CD4-positive, CD25-positive, alpha-beta regulatory T cell (primary cell): Measurements from ENCODE around the gene EXOC4. TPM values are rescaled to one million over a fixed set of nuclear protein-coding genes. Genes with fewer than 3 reads are reported as not detected.

Source experiments
- ATAC-seq, 2 donors: fragments of 150-1000 bp; cut with Tn5 transposase; one replicate each; pipeline ENCODE4 v1.10.0; 2021; ENCODE audit warnings: low read depth in 2 of 2, moderate number of reproducible peaks in 2 of 2, moderate library complexity in 1 of 2
- DNase-seq, 3 donors: peaks; one replicate each; pipeline versions ENCODE4 v3.0.0 to v3.0.0-alpha.2; 2012 to 2022; ENCODE audit warnings: mixed read lengths in 1 of 3
- H3K27ac ChIP-seq: one replicate; pipeline ENCODE4 v1.7.0; 2013; ENCODE audit warnings: mild to moderate bottlenecking, low read length; ENCODE audit not compliant: insufficient read depth, poor library complexity, severe bottlenecking
- H3K27me3 ChIP-seq: one replicate; pipeline ENCODE4 v1.7.0; 2013; ENCODE audit warnings: low read length; ENCODE audit not compliant: control insufficient read depth, insufficient read depth
- H3K36me3 ChIP-seq: one replicate; pipeline ENCODE4 v1.7.0; 2013; ENCODE audit warnings: mild to moderate bottlenecking, low read length, moderate library complexity; ENCODE audit not compliant: control insufficient read depth, insufficient read depth
- H3K4me1 ChIP-seq: 2 replicates; pipeline ENCODE4 v1.7.0; 2013; ENCODE audit warnings: mild to moderate bottlenecking, low read length; ENCODE audit not compliant: insufficient read depth, control insufficient read depth, poor library complexity, severe bottlenecking
- H3K4me3 ChIP-seq: one replicate; pipeline ENCODE4 v1.7.0; 2013; ENCODE audit warnings: low read depth, mild to moderate bottlenecking, low read length, moderate library complexity
- H3K9me3 ChIP-seq, 2 experiments: 1 replicate in 1 of 2; 2 replicates in 1 of 2; pipeline ENCODE4 v1.7.0; 2013; ENCODE audit warnings: low read length in 2 of 2, mild to moderate bottlenecking in 1 of 2, moderate library complexity in 1 of 2; ENCODE audit not compliant: control insufficient read depth in 2 of 2
- H3K27ac Mint-ChIP-seq, 3 donors: one replicate each; pipeline ENCODE4 v1.8.0; 2020 to 2022; ENCODE audit warnings: mild to moderate bottlenecking in 3 of 3, mixed read lengths in 3 of 3, moderate library complexity in 2 of 3
- H3K27me3 Mint-ChIP-seq: one replicate; pipeline ENCODE4 v1.8.0; 2022; ENCODE audit warnings: mild to moderate bottlenecking, mixed read lengths
- H3K36me3 Mint-ChIP-seq: one replicate; pipeline ENCODE4 v1.8.0; 2020; ENCODE audit warnings: mixed read lengths
- H3K4me1 Mint-ChIP-seq, 4 donors: one replicate each; pipeline ENCODE4 v1.8.0; 2020 to 2022; ENCODE audit warnings: mixed read lengths in 4 of 4, mild to moderate bottlenecking in 1 of 4
- H3K4me3 Mint-ChIP-seq, 4 donors: one replicate each; pipeline ENCODE4 v1.8.0; 2020 to 2022; ENCODE audit warnings: mild to moderate bottlenecking in 4 of 4, mixed read lengths in 4 of 4, moderate library complexity in 3 of 4
- H3K9me3 Mint-ChIP-seq, 7 donors: one replicate each; pipeline ENCODE4 v1.8.0; 2020 to 2022; ENCODE audit warnings: mixed read lengths in 7 of 7, mild to moderate bottlenecking in 3 of 7, moderate library complexity in 2 of 7
- polyA plus RNA-seq, 4 donors: library from polyadenylated mRNA; unstranded; fragments of 300-500 nt; fragmentation: Illumina TruSeq; gene quantifications; one replicate each; pipeline ENCODE4 v1.2.3, GENCODE V29; 2021
- total RNA-seq: library from RNA; stranded (reverse); gene quantifications from one replicate; pipeline ENCODE4 v1.2.3, GENCODE V29; 2022

The EXOC4 gene
- total and polyA plus RNA-seq, 5 donors from 2014 or later: 39.1 to 118 (median 52.2) TPM

GRCh38 chr7:134084488-134085144 lies 831.7 kb downstream of the EXOC4 start:
- Histone ChIP-seq H3K36me3 (no peaks in the 10 kb centered on the region), H3K9me3 (peaks cover 9 to 10% of the 10 kb centered on the region in 2 experiments), H3K4me3 (no peak overlapping the region), H3K27ac (no peak overlapping the region), H3K27me3 (no peaks in the 10 kb centered on the region), H3K4me1 (no peaks in the 10 kb centered on the region)
- ATAC-seq (no peak), DNase-seq (no peak)
- H3K9me3 Mint-ChIP-seq: peaks cover 0 to 31% (median 14%) of the 10 kb centered on the region in 7 donors
- peaks cover 5% of the 10 kb centered on the region for H3K36me3 Mint-ChIP-seq
- no peak overlapping the region for H3K27ac Mint-ChIP-seq
- H3K4me3 Mint-ChIP-seq: no peak overlapping the region
- H3K27me3 Mint-ChIP-seq: no peaks in the 10 kb centered on the region
- no peaks in the 10 kb centered on the region for H3K4me1 Mint-ChIP-seq

GRCh38 chr7:134085311-134085710 lies 832.4 kb downstream of the EXOC4 start:
- Histone ChIP-seq H3K36me3 (no peaks in the 10 kb centered on the region), H3K27ac (no peak overlapping the region), H3K27me3 (no peaks in the 10 kb centered on the region), H3K4me3 (no peak overlapping the region), H3K9me3 (peaks cover 10 to 15% of the 10 kb centered on the region in 2 experiments), H3K4me1 (no peaks in the 10 kb centered on the region)
- H3K36me3 Mint-ChIP-seq: peaks cover 5% of the 10 kb centered on the region
- ATAC-seq (no peak), DNase-seq (no peak)
- H3K4me1 Mint-ChIP-seq: no peaks in the 10 kb centered on the region
- no peak overlapping the region for H3K27ac Mint-ChIP-seq
- H3K27me3 Mint-ChIP-seq: no peaks in the 10 kb centered on the region
- peaks cover 0 to 38% (median 18%) of the 10 kb centered on the region in 7 donors for H3K9me3 Mint-ChIP-seq
- H3K4me3 Mint-ChIP-seq: no peak overlapping the region

- no peak for DNase-seq
- H3K27ac ChIP-seq: no peak overlapping the region
- H3K4me1 ChIP-seq: no peaks in the 10 kb centered on the region
- Mint-ChIP-seq H3K4me3 (no peak overlapping the region), H3K27ac (no peak overlapping the region), H3K36me3 (no peaks in the 10 kb centered on the region), H3K27me3 (no peaks in the 10 kb centered on the region), H3K4me1 (no peaks in the 10 kb centered on the region), H3K9me3 (peaks cover 0 to 43% (median 10%) of the 10 kb centered on the region in 7 donors)
- no peak for ATAC-seq
- H3K9me3 ChIP-seq: peaks cover 10 to 15% of the 10 kb centered on the region in 2 experiments
- no peaks in the 10 kb centered on the region for H3K36me3 ChIP-seq
- no peak overlapping the region for H3K4me3 ChIP-seq
- no peaks in the 10 kb centered on the region for H3K27me3 ChIP-seq
These were observed 834.3 kb downstream of the EXOC4 start for GRCh38 chr7:134086998-134087735.

- Mint-ChIP-seq H3K27me3 (no peaks in the 10 kb centered on the region), H3K9me3 (peaks cover 0 to 48% (median 14%) of the 10 kb centered on the region in 7 donors), H3K27ac (no peak overlapping the region), H3K4me3 (no peak overlapping the region), H3K4me1 (no peaks in the 10 kb centered on the region), H3K36me3 (no peaks in the 10 kb centered on the region)
- ATAC-seq (no peak), DNase-seq (no peak)
- Histone ChIP-seq H3K27me3 (no peaks in the 10 kb centered on the region), H3K4me3 (no peak overlapping the region), H3K9me3 (peaks cover 10 to 15% of the 10 kb centered on the region in 2 experiments), H3K27ac (no peak overlapping the region), H3K4me1 (no peaks in the 10 kb centered on the region), H3K36me3 (no peaks in the 10 kb centered on the region)
These were observed 835.3 kb downstream of the EXOC4 start for GRCh38 chr7:134088199-134088598.

- Mint-ChIP-seq H3K36me3 (no peaks in the 10 kb centered on the region), H3K4me3 (no peak overlapping the region), H3K9me3 (peaks cover 0 to 55% (median 16%) of the 10 kb centered on the region in 7 donors), H3K4me1 (no peaks in the 10 kb centered on the region), H3K27ac (no peak overlapping the region), H3K27me3 (peaks cover under 1% of the 10 kb centered on the region)
- Histone ChIP-seq H3K36me3 (no peaks in the 10 kb centered on the region), H3K27ac (no peak overlapping the region), H3K4me1 (no peaks in the 10 kb centered on the region), H3K9me3 (peaks cover 12 to 15% of the 10 kb centered on the region in 2 experiments), H3K27me3 (no peaks in the 10 kb centered on the region), H3K4me3 (no peak overlapping the region)
- DNase-seq (no peak), ATAC-seq (no peak)
These were observed 836.6 kb downstream of the EXOC4 start for GRCh38 chr7:134089446-134089845.

- no peaks in the 10 kb centered on the region for H3K4me1 ChIP-seq
- H3K9me3 Mint-ChIP-seq: peaks cover 4 to 23% (median 9%) of the 10 kb centered on the region in 7 donors
- ATAC-seq (no peak), DNase-seq (no peak)
- no peak overlapping the region for H3K4me3 ChIP-seq
- no peak overlapping the region for H3K4me3 Mint-ChIP-seq
- H3K36me3 Mint-ChIP-seq: peaks cover 5% of the 10 kb centered on the region
- H3K27me3 ChIP-seq: no peaks in the 10 kb centered on the region
- no peaks in the 10 kb centered on the region for H3K4me1 Mint-ChIP-seq
- H3K36me3 ChIP-seq: no peaks in the 10 kb centered on the region
- H3K9me3 ChIP-seq: peaks cover 5 to 9% of the 10 kb centered on the region in 2 experiments
- peaks cover 6% of the 10 kb centered on the region for H3K27me3 Mint-ChIP-seq
- H3K27ac ChIP-seq: no peak overlapping the region
- no peak overlapping the region for H3K27ac Mint-ChIP-seq
These were observed 845.2 kb downstream of the EXOC4 start for GRCh38 chr7:134098072-134098471.

- peaks cover 0 to 6% (median 2%) of the 10 kb centered on the region in 7 donors for H3K9me3 Mint-ChIP-seq
- Histone ChIP-seq H3K36me3 (no peaks in the 10 kb centered on the region), H3K4me3 (no peak overlapping the region), H3K27ac (no peak overlapping the region), H3K9me3 (peaks cover 4 to 5% of the 10 kb centered on the region in 2 experiments), H3K27me3 (no peaks in the 10 kb centered on the region), H3K4me1 (no peaks in the 10 kb centered on the region)
- H3K4me1 Mint-ChIP-seq: no peaks in the 10 kb centered on the region
- H3K27ac Mint-ChIP-seq: peak overlapping the region in 1 of 3 donors; percentile 23
- H3K4me3 Mint-ChIP-seq: no peak overlapping the region
- H3K27me3 Mint-ChIP-seq: no peaks in the 10 kb centered on the region
- ATAC-seq (no peak), DNase-seq (no peak)
- peaks cover 5% of the 10 kb centered on the region for H3K36me3 Mint-ChIP-seq
These were observed 848.8 kb downstream of the EXOC4 start for GRCh38 chr7:134101716-134102115.
